Osteoblast (primary cell): ENCODE data around the gene FBXL19. TPM values are rescaled to one million over a fixed set of nuclear protein-coding genes. Genes with fewer than 3 reads are reported as not detected.

Experiments
- DNase-seq: peaks from one replicate; pipeline ENCODE4 v3.0.0; 2011; ENCODE audit warnings: low spot score, mixed read lengths; ENCODE audit not compliant: insufficient read length; ENCODE audit errors: missing footprints
- H2AFZ ChIP-seq: 2 replicates; pipeline ENCODE4 v1.6.0; 2011; ENCODE audit warnings: mild to moderate bottlenecking, low read length
- H3K27ac ChIP-seq: 2 replicates; pipeline ENCODE4 v1.5.1; 2011; ENCODE audit warnings: mild to moderate bottlenecking, low read depth, low read length, moderate library complexity
- H3K27me3 ChIP-seq: 2 replicates; pipeline ENCODE4 v1.6.0; 2012; ENCODE audit warnings: mild to moderate bottlenecking, control low read depth, inconsistent platforms, low read length, moderate library complexity; ENCODE audit not compliant: insufficient read depth
- H3K36me3 ChIP-seq: 2 replicates; pipeline ENCODE4 v1.5.1; 2011; ENCODE audit warnings: mild to moderate bottlenecking, low read length, control low read depth, moderate library complexity; ENCODE audit not compliant: insufficient read depth
- H3K4me1 ChIP-seq: 2 replicates; pipeline ENCODE4 v1.5.1; 2011; ENCODE audit warnings: mild to moderate bottlenecking, low read length, control low read depth, moderate library complexity; ENCODE audit not compliant: insufficient read depth
- H3K4me2 ChIP-seq: 2 replicates; pipeline ENCODE4 v1.6.0; 2011; ENCODE audit warnings: mild to moderate bottlenecking, low read length; ENCODE audit not compliant: insufficient read depth
- H3K4me3 ChIP-seq: fragments of 200-600 bp; sonication (generic); 3 replicates; pipeline ENCODE4 v1.5.1; 2012; ENCODE audit warnings: mild to moderate bottlenecking, low read length, inconsistent platforms; ENCODE audit not compliant: insufficient read depth
- H3K79me2 ChIP-seq: 2 replicates; pipeline ENCODE4 v1.6.0; 2012; ENCODE audit warnings: mild to moderate bottlenecking, low read length, control low read depth, inconsistent platforms; ENCODE audit not compliant: insufficient read depth
- H3K9me3 ChIP-seq: 2 replicates; pipeline ENCODE4 v1.5.1; 2011; ENCODE audit warnings: low read depth, low read length, control low read depth
- H4K20me1 ChIP-seq: 2 replicates; pipeline ENCODE4 v1.6.0; 2012; ENCODE audit warnings: mild to moderate bottlenecking, low read length, control low read depth; ENCODE audit not compliant: insufficient read depth
- total RNA-seq: library from RNA; depleted of rRNA; stranded (reverse); fragments of >200 nt; gene quantifications from 2 replicates; pipeline ENCODE4 v1.2.3, GENCODE V29; 2012
- TF ChIP-seq, protein P1 (sequence below): IDR thresholded peaks from 2 replicates; pipeline ENCODE4 v1.5.1; 2011; ENCODE audit warnings: mild to moderate bottlenecking, low read depth, low read length, moderate library complexity; ENCODE audit errors: extremely low read depth

FBXL19 gene
- total RNA-seq, 1 donor, result 14.5 TPM

DNA sequence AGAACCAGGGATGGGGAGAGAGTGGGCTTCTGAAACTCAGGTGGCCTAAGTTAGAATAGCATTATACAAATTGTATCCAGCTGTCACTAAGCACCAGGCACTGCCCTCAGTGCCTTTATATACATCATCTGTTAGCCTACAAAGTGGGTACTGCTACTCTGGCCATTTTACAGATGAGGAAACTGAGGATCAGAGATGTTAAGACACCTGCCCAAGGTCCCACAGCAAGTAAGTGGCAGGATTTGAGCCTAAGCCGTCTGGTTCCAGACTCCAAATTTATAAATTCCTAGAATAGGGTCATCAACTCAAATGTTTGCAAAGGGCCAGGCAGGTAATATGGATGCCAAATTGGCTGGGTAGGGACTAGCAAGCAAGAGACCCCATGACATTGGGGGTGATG lies 27.8 kb downstream of the FBXL19 start:
- H3K9me3 ChIP-seq, result no peaks in the 10 kb centered on the region
- no peak overlapping the region for H3K4me2 ChIP-seq
- peaks cover 8% of the 10 kb centered on the region for H3K79me2 ChIP-seq
- H3K27ac ChIP-seq, result no peak overlapping the region
- no peak overlapping the region for H2AFZ ChIP-seq
- no peaks in the 10 kb centered on the region for H3K36me3 ChIP-seq
- TF ChIP-seq, protein P1, sequence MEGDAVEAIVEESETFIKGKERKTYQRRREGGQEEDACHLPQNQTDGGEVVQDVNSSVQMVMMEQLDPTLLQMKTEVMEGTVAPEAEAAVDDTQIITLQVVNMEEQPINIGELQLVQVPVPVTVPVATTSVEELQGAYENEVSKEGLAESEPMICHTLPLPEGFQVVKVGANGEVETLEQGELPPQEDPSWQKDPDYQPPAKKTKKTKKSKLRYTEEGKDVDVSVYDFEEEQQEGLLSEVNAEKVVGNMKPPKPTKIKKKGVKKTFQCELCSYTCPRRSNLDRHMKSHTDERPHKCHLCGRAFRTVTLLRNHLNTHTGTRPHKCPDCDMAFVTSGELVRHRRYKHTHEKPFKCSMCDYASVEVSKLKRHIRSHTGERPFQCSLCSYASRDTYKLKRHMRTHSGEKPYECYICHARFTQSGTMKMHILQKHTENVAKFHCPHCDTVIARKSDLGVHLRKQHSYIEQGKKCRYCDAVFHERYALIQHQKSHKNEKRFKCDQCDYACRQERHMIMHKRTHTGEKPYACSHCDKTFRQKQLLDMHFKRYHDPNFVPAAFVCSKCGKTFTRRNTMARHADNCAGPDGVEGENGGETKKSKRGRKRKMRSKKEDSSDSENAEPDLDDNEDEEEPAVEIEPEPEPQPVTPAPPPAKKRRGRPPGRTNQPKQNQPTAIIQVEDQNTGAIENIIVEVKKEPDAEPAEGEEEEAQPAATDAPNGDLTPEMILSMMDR, result no peak
- DNase-seq, result peak; percentile 15
- H3K4me3 ChIP-seq, result no peak overlapping the region
- no peaks in the 10 kb centered on the region for H3K27me3 ChIP-seq
- peaks cover 19% of the 10 kb centered on the region for H4K20me1 ChIP-seq
- peaks cover 23% of the 10 kb centered on the region for H3K4me1 ChIP-seq

DNA sequence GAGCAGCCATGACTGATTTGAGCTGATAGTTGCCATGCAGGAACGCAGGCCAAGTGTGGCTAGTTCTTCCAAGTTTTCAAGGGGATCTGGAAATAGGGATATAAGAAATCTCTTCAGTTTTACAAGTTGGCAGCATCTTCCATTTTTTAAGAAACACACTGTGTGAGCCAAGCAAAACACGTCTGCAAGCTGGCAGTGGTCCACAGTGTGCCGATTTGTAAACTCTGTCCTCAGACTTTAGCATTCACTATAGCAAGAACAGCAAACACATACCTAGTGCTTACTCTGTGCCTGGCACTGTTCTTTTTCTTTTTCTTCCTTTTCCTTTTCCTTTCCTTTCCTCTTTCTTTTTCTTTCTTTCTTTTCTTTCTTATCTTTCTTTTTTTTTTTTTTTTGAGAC lies 28.4 kb downstream of the FBXL19 start:
- Histone ChIP-seq H3K36me3 (no peaks in the 10 kb centered on the region), H3K4me1 (peaks cover 24% of the 10 kb centered on the region), H3K27ac (no peak overlapping the region), H3K4me3 (no peak overlapping the region), H3K79me2 (peaks cover 8% of the 10 kb centered on the region), H3K9me3 (no peaks in the 10 kb centered on the region), H3K4me2 (no peak overlapping the region), H2AFZ (no peak overlapping the region), H4K20me1 (peaks cover 19% of the 10 kb centered on the region), H3K27me3 (no peaks in the 10 kb centered on the region)
- DNase-seq, result no peak
- TF ChIP-seq, protein P1, result no peak

DNA sequence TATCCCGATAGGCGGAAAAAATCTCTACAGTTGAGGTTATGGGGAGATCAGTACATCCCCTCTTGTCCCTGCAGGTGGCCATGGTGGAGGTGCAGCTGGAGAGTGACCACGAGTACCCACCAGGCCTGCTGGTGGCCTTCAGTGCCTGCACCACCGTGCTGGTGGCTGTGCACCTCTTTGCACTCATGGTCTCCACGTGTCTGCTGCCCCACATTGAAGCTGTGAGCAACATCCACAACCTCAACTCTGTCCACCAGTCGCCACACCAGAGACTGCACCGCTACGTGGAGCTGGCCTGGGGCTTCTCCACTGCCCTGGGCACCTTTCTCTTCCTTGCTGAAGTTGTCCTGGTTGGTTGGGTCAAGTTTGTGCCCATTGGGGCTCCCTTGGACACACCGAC lies 29.7 kb downstream of the FBXL19 start:
- Histone ChIP-seq H3K79me2 (peaks cover 8% of the 10 kb centered on the region), H3K4me3 (no peak overlapping the region), H3K36me3 (no peaks in the 10 kb centered on the region), H3K4me2 (no peak overlapping the region), H3K4me1 (peaks cover 28% of the 10 kb centered on the region), H3K9me3 (no peaks in the 10 kb centered on the region), H3K27me3 (no peaks in the 10 kb centered on the region), H4K20me1 (peaks cover 19% of the 10 kb centered on the region), H3K27ac (no peak overlapping the region), H2AFZ (no peak overlapping the region)
- TF ChIP-seq, protein P1, result no peak
- no peak for DNase-seq

DNA sequence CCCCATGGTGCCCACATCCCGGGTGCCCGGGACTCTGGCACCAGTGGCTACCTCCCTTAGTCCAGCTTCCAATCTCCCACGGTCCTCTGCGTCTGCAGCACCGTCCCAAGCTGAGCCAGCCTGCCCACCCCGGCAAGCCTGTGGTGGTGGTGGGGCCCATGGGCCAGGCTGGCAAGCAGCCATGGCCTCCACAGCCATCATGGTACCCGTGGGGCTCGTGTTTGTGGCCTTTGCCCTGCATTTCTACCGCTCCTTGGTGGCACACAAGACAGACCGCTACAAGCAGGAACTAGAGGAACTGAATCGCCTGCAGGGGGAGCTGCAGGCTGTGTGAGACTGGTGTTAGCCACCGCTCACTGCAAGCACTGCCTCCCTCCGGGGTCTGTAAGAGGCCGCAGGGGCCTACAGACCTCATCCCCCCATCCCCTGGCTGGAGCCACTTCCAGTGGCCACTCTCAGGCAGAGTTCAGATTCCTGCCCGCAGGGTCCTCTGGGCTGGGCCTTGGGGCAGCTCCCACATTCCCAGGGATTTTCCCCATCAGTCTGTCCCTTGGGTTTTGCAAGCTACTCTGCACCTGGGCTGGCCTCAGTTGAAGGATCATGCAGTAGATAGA lies 30.2 kb downstream of the FBXL19 start:
- no peak overlapping the region for H3K4me2 ChIP-seq
- TF ChIP-seq, protein P1, result peak; percentile 79
- no peaks in the 10 kb centered on the region for H3K9me3 ChIP-seq
- H2AFZ ChIP-seq, result no peak overlapping the region
- H3K27me3 ChIP-seq, result no peaks in the 10 kb centered on the region
- peaks cover 12% of the 10 kb centered on the region for H3K79me2 ChIP-seq
- DNase-seq, result peak; percentile 94
- H3K4me3 ChIP-seq, result no peak overlapping the region
- H4K20me1 ChIP-seq, result peaks cover 21% of the 10 kb centered on the region
- no peak overlapping the region for H3K27ac ChIP-seq
- no peaks in the 10 kb centered on the region for H3K36me3 ChIP-seq
- H3K4me1 ChIP-seq, result peaks cover 31% of the 10 kb centered on the region
